ENCODE results near the gene ABHD4.
"Not testable (repeated sequence)": the region's sequence is repeated elsewhere in the genome, so short reads cannot be mapped to it uniquely, and the experiment has no call there.

The ABHD4 gene

DNA sequence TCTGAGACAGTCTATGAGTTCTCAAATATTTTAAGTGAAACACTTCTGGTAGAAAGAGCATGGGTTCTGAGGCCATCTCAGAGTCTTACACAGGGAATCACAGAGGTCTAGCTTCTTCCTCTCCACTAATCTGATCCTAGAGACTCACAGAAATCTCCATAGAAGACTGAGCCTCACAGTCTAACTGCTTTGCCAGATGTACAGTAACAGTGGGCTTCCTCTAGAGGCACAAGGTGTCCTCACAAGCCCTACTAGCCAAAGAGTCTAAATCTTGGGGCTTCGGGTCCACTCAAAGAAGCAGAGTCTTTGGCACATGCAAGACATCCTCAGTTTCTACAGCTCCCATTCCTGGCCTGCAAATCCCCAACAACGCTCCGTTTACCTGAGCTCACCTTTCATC lies 32.0 kb downstream of the ABHD4 start:
- H4K20me1 ChIP-seq (ENCODE audit: insufficient read depth, low read length, poor library complexity, severe bottlenecking) = no peaks in the 10 kb centered on the region
- no peaks in the 10 kb centered on the region for H3K9me2 ChIP-seq (replicated peaks; ENCODE audit: low read depth, low read length)
- no peak overlapping the region for H2AFZ ChIP-seq (ENCODE audit: low read length)
- H3K27me3 ChIP-seq (ENCODE audit: insufficient read depth, low read length, poor library complexity, severe bottlenecking) = peaks cover 3% of the 10 kb centered on the region
- H3F3A ChIP-seq (ENCODE audit: low read depth) = no peaks in the 10 kb centered on the region
- H3K9ac ChIP-seq (ENCODE audit: low read depth, low read length, poor library complexity, severe bottlenecking) = no peak overlapping the region
- H3K36me3 ChIP-seq (ENCODE audit: insufficient read depth, low read length) = no peaks in the 10 kb centered on the region
- H3K4me3 ChIP-seq (ENCODE audit: low read length, poor library complexity, severe bottlenecking) = no peak overlapping the region
- no peaks in the 10 kb centered on the region for H3K9me3 ChIP-seq (ENCODE audit: insufficient read depth, low read depth, low read length)
- TF ChIP-seq EZH2phosphoT487 (IDR thresholded peaks at IDR 0.05; ENCODE audit: borderline replicate concordance) = no peak
- no peak for TF ChIP-seq CTCF (conservative IDR thresholded peaks at IDR 0.05; ENCODE audit: low read length)
- no peaks in the 10 kb centered on the region for H3K79me2 ChIP-seq (ENCODE audit: insufficient read depth, low read length)
- H3K4me1 ChIP-seq (ENCODE audit: insufficient read depth, low read length, poor library complexity, severe bottlenecking) = no peaks in the 10 kb centered on the region
- H3K4me2 ChIP-seq (ENCODE audit: low read depth, low read length, poor library complexity, severe bottlenecking) = no peak overlapping the region

- no peak for TF ChIP-seq CTCF (conservative IDR thresholded peaks at IDR 0.05; ENCODE audit: low read length)
- H4K20me1 ChIP-seq (ENCODE audit: insufficient read depth, low read length, poor library complexity, severe bottlenecking) = no peaks in the 10 kb centered on the region
- H3K4me3 ChIP-seq (ENCODE audit: low read length, poor library complexity, severe bottlenecking) = no peak overlapping the region
- no peaks in the 10 kb centered on the region for H3K79me2 ChIP-seq (ENCODE audit: insufficient read depth, low read length)
- H3K9me3 ChIP-seq (ENCODE audit: insufficient read depth, low read depth, low read length) = no peaks in the 10 kb centered on the region
- H3K4me2 ChIP-seq (ENCODE audit: low read depth, low read length, poor library complexity, severe bottlenecking) = no peak overlapping the region
- H3K4me1 ChIP-seq (ENCODE audit: insufficient read depth, low read length, poor library complexity, severe bottlenecking) = no peaks in the 10 kb centered on the region
- no peaks in the 10 kb centered on the region for H3K36me3 ChIP-seq (ENCODE audit: insufficient read depth, low read length)
- peaks cover 3% of the 10 kb centered on the region for H3K27me3 ChIP-seq (ENCODE audit: insufficient read depth, low read length, poor library complexity, severe bottlenecking)
- H3K9ac ChIP-seq (ENCODE audit: low read depth, low read length, poor library complexity, severe bottlenecking) = no peak overlapping the region
- H3K9me2 ChIP-seq (replicated peaks; ENCODE audit: low read depth, low read length) = no peaks in the 10 kb centered on the region
- H3F3A ChIP-seq (ENCODE audit: low read depth) = no peaks in the 10 kb centered on the region
- H2AFZ ChIP-seq (ENCODE audit: low read length) = no peak overlapping the region
Observed at GRCh38 chr14:22630486-22630885, 32.4 kb downstream of the ABHD4 start.

- no peaks in the 10 kb centered on the region for H3K9me2 ChIP-seq (replicated peaks; ENCODE audit: low read depth, low read length)
- H3K9ac ChIP-seq (ENCODE audit: low read depth, low read length, poor library complexity, severe bottlenecking) = no peak overlapping the region
- H3K9me3 ChIP-seq (ENCODE audit: insufficient read depth, low read depth, low read length) = no peaks in the 10 kb centered on the region
- H3K4me2 ChIP-seq (ENCODE audit: low read depth, low read length, poor library complexity, severe bottlenecking) = no peak overlapping the region
- no peaks in the 10 kb centered on the region for H4K20me1 ChIP-seq (ENCODE audit: insufficient read depth, low read length, poor library complexity, severe bottlenecking)
- no peak for TF ChIP-seq CTCF (conservative IDR thresholded peaks at IDR 0.05; ENCODE audit: low read length)
- TF ChIP-seq EZH2phosphoT487 (IDR thresholded peaks at IDR 0.05; ENCODE audit: borderline replicate concordance) = no peak
- H2AFZ ChIP-seq (ENCODE audit: low read length) = no peak overlapping the region
- H3K27me3 ChIP-seq (ENCODE audit: insufficient read depth, low read length, poor library complexity, severe bottlenecking) = peaks cover 3% of the 10 kb centered on the region
- no peaks in the 10 kb centered on the region for H3K4me1 ChIP-seq (ENCODE audit: insufficient read depth, low read length, poor library complexity, severe bottlenecking)
- H3F3A ChIP-seq (ENCODE audit: low read depth) = no peaks in the 10 kb centered on the region
- no peaks in the 10 kb centered on the region for H3K36me3 ChIP-seq (ENCODE audit: insufficient read depth, low read length)
- H3K79me2 ChIP-seq (ENCODE audit: insufficient read depth, low read length) = no peaks in the 10 kb centered on the region
- no peak overlapping the region for H3K4me3 ChIP-seq (ENCODE audit: low read length, poor library complexity, severe bottlenecking)
Observed at GRCh38 chr14:22634233-22634900, 36.3 kb downstream of the ABHD4 start.

GRCh38 chr14:22635980-22636379 lies 37.9 kb downstream of the ABHD4 start:
- not testable (repeated sequence) for H3K79me2 ChIP-seq (ENCODE audit: insufficient read depth, low read length); H3K27me3 ChIP-seq (ENCODE audit: insufficient read depth, low read length, poor library complexity, severe bottlenecking); H3K4me3 ChIP-seq (ENCODE audit: low read length, poor library complexity, severe bottlenecking); H3K9me3 ChIP-seq (ENCODE audit: insufficient read depth, low read depth, low read length); H3K36me3 ChIP-seq (ENCODE audit: insufficient read depth, low read length); H3F3A ChIP-seq (ENCODE audit: low read depth); H3K4me2 ChIP-seq (ENCODE audit: low read depth, low read length, poor library complexity, severe bottlenecking); H3K9ac ChIP-seq (ENCODE audit: low read depth, low read length, poor library complexity, severe bottlenecking); H3K9me2 ChIP-seq (replicated peaks; ENCODE audit: low read depth, low read length); H4K20me1 ChIP-seq (ENCODE audit: insufficient read depth, low read length, poor library complexity, severe bottlenecking); H2AFZ ChIP-seq (ENCODE audit: low read length); H3K4me1 ChIP-seq (ENCODE audit: insufficient read depth, low read length, poor library complexity, severe bottlenecking)
